Esophagus squamous epithelium (tissue), 4 donors: Measurements from ENCODE around the gene ZNF277.

Experiments
- CTCF ChIP-seq, 6 experiments: fragments of 450-650 bp in 4 of 6; fragments of 200-600 bp in 2 of 6; sonication (generic) in 2 of 6; IDR thresholded peaks; one replicate each; pipeline ENCODE4 v1.5.1; 2016 to 2019; ENCODE audit warnings: antibody characterized with exemption in 6 of 6, mild to moderate bottlenecking in 4 of 6, moderate library complexity in 4 of 6
- POLR2A ChIP-seq, 4 donors: fragments of 450-650 bp; IDR thresholded peaks; one replicate each; pipeline ENCODE4 v1.6.1; 2017; ENCODE audit warnings: antibody characterized with exemption in 4 of 4, mild to moderate bottlenecking in 4 of 4, moderate library complexity in 3 of 4

GRCh38 chr7:112371701-112372100 is 165.2 kb downstream of the ZNF277 start:
- no peak for TF ChIP-seq CTCF (IDR thresholded peaks at IDR 0.05)
- TF ChIP-seq POLR2A (IDR thresholded peaks at IDR 0.05) = no peak
